HFF-Myc (cell line): ENCODE results near the gene SLC49A3.

Experiments used
- DNase-seq: peaks from one replicate; pipeline ENCODE4 v3.0.0-alpha.2; 2011; ENCODE audit warnings: low read depth; ENCODE audit errors: extremely low read depth
- H3K4me3 ChIP-seq: replicated peaks from 2 replicates; pipeline ENCODE4 v1.5.1; 2011; ENCODE audit warnings: low read depth, mild to moderate bottlenecking, control low read depth, low read length
- TF ChIP-seq, protein P1 (sequence below): IDR thresholded peaks from 2 replicates; pipeline ENCODE4 v1.5.1; 2012; ENCODE audit warnings: mild to moderate bottlenecking, low read depth, low read length, control low read depth; ENCODE audit errors: missing control alignments

Gene SLC49A3

DNA sequence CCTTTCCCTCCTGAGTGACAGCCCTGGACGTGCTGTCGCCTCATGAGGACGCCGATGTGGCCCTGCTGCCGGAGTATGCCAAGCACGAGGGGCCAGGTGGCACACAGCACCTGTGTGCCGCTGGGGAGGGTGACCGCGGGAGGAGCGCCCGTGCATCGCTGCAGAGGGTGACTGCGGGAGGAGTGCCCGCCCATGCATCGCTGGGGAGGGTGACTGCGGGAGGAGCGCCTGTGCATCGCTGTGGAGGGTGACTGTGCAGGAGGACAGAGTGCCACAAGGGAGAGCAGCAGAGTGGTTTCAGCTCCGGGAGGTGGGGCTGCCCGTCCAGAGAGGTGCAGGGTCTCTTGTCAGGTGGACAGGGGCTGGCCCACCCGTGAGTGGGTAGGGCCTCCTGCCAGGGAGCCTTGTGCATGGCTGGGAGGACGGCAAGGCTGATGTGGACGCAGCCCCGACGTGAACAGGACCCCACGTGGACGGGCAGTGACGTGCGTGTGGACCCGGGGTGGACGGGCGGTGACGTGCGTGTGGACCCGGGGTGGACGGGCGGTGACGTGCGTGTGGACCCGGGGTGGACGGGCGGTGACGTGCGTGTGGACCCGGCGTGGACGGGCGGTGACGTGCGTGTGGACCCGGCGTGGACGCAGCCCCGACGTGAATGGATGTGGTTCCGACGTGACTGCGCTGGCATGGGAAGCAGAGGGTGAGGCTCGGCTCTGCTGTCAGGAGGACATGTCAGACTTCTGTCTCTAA lies 31.3 kb upstream of the SLC49A3 start:
- DNase-seq = no peak
- TF ChIP-seq, protein P1, sequence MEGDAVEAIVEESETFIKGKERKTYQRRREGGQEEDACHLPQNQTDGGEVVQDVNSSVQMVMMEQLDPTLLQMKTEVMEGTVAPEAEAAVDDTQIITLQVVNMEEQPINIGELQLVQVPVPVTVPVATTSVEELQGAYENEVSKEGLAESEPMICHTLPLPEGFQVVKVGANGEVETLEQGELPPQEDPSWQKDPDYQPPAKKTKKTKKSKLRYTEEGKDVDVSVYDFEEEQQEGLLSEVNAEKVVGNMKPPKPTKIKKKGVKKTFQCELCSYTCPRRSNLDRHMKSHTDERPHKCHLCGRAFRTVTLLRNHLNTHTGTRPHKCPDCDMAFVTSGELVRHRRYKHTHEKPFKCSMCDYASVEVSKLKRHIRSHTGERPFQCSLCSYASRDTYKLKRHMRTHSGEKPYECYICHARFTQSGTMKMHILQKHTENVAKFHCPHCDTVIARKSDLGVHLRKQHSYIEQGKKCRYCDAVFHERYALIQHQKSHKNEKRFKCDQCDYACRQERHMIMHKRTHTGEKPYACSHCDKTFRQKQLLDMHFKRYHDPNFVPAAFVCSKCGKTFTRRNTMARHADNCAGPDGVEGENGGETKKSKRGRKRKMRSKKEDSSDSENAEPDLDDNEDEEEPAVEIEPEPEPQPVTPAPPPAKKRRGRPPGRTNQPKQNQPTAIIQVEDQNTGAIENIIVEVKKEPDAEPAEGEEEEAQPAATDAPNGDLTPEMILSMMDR = no peak
- no peak overlapping the region for H3K4me3 ChIP-seq

DNA sequence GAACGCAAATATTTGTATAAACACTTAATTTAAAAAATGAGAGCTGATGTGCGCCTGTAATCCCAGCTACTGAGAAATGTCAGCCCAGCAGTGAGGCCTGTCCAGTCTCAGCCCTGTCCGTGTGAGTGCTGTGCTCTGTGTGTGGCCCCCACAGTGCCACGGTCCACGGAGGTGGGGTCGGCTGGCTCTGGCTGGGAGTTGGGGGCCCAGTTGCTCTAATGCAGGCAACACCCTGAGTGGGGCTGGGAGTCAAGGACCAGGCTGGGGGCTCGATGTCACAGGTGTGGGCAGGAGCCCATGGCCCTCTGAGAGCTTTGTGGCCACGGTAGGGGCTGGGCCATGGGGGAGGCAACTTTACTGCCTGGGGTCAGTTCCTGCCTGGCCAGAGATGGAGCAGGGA lies 29.5 kb upstream of the SLC49A3 start:
- TF ChIP-seq, protein P1 = no peak
- no peak overlapping the region for H3K4me3 ChIP-seq
- DNase-seq = no peak

DNA sequence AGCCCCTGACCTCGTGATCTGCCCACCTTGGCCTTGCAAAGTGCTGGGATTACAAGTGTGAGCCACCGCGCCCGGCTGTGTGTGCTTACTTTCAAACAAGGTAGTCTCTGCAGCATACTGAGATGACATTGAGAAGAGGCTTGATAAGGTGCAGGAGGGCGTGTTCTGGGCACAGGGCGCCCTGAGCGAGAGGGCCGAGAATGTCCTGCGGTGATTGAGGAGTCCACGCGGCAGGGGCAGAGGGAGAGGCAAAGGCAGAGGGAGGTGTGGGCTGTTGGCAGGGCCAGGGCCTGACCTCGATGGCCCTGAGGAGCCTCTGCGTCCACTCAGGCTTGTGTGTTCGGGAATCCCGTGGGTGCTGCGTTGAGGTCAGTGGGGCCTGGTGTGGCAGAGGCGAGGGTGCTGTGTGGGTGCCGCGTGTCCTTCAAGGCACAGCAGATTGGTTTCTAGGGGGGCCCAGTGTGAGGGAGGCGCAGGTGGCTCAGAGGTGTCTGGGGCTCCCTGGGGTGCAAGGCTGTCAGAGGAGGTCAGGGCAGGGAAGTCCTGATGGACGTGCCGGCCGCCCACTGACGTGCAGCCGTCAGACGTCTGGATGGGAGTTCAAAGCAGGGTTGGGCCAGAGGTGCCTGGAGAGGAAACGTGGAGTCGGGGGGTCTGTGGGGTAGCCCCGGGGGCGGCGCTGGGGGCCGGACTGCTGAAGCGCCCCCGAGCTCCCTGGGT lies 28.8 kb upstream of the SLC49A3 start:
- TF ChIP-seq, protein P1 = no peak
- H3K4me3 ChIP-seq = no peak overlapping the region
- no peak for DNase-seq

DNA sequence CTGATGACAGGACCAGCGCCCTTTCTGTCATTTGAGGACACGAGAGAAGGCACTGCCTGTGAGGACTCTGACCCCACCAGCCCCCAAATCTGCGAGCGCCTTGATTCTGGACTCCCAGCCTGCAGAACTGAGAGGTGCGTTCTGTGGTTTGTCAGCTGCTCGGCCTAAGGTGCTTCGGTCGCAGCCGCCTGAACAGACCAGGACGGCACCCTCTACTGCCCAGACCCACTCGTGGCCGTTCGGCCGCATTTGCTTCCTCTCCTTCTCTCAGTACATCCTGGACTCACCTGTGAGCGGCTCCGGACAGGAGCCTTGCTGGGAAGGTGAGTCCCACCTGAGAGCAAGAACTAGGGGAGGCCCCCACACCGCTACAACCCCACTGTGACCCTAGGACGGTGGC lies 25.1 kb upstream of the SLC49A3 start:
- TF ChIP-seq, protein P1 = no peak
- no peak for DNase-seq
- no peak overlapping the region for H3K4me3 ChIP-seq

DNA sequence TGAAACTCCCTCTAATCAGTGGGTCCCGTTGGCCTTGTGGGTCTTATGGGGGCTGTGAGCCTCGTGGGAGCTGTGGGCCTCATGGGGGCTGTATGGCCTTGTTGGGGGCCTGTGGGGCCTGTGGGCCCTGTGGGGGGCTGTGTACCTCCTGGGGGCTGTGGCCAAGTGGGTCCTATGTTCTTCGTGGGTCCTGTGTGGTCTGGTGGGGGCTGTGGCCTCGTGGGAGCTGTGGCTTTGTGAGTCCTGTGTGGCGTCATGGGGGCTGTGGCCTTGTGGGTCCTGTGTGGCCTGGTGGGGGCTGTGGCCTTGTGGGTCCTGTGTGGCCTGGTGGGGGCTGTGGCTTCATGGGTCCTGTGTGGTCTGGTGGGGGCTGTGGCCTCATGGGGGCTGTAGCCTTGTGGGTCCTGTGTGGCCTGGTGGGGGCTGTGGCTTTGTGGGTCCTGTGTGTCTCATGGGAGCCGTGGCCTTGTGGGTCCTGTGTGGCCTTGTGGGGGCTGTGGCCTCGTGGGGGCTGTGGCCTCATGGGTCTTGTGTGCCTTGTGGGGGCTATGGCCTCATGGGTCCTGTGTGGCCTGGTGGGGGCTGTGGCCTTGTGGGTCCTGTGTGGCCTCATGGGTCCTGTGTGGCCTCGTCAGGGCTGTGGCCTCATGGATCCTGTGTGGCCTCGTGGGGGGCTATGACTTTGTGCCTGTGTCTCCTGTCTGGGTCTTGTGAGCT lies 24.1 kb upstream of the SLC49A3 start:
- TF ChIP-seq, protein P1 = no peak
- H3K4me3 ChIP-seq = no peak overlapping the region
- no peak for DNase-seq

DNA sequence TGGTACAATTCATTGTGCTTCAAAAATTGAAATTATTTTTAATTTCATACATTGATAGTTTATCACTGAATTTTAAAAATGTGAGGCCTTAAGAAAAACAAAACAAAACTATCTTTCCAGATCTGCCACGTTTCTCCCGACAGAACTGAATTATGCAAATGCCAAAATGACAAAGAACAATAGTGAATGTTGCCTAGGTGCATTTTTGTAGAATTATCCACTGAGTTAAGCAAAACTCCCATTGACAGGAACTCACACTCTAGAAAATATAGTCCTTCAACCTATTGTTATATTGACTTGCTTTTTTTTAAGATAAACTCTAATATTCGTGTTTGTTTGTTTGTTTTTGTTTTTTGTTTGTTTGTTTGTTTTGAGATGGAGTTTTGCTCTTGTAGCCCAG lies 23.1 kb upstream of the SLC49A3 start:
- no peak overlapping the region for H3K4me3 ChIP-seq
- TF ChIP-seq, protein P1 = no peak
- no peak for DNase-seq
